T-helper 22 cell (primary cell): ENCODE results near the gene CSMD2.

Source experiments
- DNase-seq: peaks from one replicate; pipeline ENCODE4 v3.0.0-alpha.2; 2020; ENCODE audit warnings: low read depth

Gene CSMD2

DNA sequence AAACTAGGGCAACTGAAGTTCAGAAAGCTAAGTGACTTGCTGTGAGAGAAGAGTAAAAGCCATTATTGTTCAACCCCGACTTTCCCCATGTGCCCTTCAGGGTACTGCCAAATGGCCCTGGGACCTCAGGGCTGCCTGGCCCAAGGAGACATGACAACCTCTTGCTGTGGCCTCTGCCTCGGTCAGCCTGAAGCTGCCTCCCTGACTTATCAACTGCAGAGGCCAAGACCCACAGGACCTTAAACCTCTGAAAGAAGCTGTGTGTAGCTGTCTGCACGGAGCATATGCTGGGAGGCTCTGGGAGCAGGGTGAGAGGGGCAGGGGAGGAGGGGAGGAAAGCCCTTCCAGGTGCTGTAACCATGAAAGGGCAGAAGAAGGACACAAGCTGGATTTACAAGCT lies 265.3 kb downstream of the CSMD2 start:
- DNase-seq: no peak

DNA sequence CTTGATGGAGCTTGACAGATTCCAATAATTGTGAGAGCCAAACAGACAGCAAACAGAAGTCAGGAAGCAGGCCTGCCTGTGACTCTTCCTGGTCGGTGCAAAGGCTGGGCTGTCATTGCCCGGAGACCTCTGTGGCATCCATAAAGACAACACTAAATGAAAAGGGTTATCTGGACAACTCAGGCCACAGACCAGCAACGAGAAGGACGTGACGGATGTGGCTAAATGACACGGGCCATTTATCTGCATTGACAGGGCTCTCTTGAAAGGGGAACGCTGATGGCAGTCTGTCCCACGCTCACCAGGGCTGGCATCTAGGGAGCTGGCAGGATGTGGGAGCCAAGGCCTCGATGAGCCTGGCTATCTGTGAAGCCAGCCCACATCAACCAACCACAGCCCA lies 266.1 kb downstream of the CSMD2 start:
- DNase-seq: no peak

DNA sequence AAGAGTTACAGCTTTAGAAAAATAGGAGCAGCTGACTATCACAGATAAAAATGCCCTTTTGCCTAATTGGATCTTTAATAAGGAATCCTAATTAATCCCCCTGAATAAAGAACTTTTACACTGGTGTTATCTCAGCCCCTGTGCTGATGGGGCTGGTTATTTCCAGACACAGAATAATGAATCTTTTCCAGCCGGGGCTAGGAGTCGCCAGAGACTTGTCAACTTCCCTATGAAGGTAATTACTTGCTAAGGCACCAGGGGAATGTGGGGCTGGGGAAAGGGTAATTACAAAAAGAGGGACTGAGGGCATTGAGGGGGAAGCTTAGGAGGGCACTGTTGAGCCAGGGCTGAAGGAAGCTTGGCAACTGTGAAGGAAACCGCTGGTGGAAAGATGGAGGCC lies 266.6 kb downstream of the CSMD2 start:
- DNase-seq: no peak

DNA sequence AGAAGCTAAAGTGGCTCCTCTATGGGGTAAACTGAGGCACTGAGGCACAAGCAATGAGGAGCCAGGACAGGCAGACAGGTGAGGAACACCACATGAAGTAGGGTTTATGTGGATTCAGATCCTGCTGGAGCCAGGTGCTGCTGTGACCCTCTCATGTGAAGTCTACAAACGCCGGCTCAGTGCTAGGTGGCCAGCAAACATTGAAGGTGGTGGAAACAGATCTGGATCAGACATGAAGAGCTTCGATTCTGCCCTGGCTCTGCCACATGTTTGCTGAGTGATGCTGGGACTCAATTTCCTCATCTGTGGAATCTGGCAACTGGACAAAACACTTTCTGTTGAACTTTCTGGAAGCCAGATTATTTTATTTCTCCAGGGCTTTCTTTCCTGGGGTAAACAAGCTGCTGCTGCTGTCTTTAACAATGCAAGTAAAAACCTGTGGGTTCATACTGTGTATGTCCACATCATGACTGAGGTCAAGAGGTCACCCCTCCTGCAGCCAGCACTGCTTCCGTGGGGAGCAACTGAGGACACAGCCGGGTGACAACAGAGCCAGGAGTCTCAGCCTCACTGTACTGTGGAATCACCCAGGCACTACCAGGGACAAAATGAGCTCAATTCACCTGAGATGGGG lies 267.8 kb downstream of the CSMD2 start:
- no peak for DNase-seq

DNA sequence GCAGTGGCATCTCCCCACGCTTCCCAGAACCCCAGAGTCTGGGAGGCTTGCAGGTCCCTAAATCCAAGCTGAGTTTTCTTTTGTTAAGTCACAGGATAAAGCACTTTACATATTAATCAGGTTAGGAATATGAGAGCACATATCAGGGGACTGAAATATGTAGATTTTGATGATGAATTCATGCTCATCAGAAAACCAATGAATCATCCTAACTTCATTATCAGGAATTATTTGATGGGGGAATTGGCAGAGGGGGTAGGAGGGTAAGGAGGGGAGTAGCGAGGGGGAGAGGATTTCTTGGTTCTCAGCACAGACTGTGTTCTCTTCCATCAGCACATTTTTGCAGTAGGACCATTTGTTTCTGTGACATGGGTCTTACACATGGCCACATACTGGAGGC lies 269.1 kb downstream of the CSMD2 start:
- no peak for DNase-seq

DNA sequence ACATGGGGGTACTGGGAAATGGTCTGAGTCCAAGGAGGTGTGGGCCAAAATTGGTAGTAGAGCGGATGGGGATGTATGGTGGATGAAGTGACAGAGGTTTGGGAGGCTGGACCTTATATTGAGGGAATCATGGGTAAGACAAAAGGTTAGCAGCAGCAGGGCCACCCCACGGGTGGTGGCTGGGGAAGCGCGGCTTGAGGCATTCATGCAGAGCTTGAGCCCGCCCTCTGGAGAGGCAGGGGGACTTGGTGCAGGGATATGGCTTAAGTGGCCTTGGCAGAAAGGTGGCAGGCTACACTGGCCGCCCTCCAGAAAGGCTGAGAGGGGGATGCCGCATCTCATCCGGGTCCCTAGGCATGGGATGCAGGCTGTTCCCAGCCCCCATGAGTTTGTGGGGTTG lies 269.6 kb downstream of the CSMD2 start:
- DNase-seq: no peak

DNA sequence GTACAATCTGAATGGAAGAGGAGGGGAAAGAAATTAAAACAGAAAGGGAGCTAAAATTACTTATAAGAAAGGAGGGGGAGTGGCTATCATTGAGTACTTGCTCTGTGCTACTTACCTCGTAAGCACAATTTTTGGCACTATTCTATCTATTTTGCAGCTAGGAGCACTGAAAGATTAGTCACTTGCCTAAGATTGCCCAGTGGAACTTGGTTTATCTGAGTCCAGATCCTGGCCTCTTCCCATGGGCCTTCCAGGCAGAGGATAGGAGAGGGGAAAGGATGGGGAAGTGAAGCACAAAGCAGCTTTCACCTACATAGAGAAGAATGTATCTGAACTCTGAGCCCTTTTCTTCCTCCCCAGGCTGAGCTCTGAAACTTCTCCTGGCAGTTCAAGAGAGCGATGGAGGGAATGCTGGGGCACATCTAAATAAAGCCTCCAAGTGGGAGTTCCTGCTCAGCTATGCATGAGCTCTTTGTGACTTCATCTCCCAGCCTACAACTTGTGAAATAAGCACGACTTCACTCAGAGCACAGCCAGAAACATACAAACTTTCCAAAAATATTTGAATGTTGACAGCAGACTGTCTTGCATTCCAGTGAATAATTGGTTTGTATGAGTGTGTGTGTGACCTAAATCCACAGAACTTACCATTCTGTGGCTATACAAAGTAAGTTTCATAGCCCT lies 271.7 kb downstream of the CSMD2 start:
- DNase-seq: no peak

DNA sequence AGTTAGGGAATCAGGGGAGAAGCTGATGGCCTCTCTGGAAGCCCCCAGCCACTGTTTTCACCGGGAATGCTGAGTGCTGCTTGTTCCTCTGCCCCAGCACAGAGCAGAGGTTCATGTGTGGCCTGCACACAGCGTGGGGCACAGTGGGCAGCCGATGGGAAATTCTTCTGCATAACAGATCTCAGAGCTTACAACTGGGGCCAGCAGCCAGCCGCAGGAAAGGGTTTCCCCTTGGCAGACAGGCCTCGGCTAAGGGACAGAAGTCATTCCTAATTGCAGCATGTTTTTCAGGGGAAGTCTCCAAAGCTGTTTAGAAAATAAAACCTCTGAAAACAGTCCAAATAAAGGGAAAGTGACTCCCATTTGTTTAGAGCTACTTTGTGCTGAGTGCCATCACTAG lies 278.5 kb downstream of the CSMD2 start:
- no peak for DNase-seq

DNA sequence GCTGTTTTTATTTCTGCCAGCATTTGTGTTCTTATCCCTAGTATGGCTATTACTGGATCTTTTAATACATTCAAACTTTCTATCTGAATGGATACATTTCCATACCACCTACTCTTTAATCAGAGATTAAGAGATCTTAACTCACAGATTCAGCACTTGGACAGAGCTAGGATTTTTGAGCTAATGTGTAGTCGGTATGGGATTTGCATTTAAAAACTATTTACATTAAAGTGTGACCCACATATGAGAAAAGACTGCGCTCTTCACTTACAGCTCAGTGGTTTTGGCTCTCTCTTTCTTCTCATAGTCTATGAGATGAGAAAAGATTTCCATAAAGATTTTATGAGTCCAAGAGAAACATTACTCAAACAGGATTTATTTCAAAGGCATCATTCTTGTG lies 284.7 kb downstream of the CSMD2 start:
- no peak for DNase-seq

DNA sequence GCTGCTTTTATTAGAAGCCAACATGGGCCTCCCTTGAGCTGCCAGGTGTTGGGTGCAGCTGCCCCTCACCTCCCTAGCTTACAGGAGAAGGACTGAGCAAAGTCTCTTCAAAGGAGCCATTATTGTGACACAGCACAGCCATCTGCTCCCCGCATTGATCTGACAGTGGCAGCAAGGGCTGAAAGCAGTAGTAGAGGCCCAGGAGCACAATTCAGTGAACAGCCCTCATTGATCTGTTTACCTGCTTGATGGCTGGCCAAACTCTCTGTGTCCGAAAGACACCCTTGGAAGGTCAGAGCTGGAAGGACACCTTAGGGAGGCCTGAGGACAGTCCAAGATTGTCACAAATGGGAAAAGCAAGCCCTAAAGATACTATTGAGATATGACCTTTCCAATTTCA lies 286.6 kb downstream of the CSMD2 start:
- no peak for DNase-seq

DNA sequence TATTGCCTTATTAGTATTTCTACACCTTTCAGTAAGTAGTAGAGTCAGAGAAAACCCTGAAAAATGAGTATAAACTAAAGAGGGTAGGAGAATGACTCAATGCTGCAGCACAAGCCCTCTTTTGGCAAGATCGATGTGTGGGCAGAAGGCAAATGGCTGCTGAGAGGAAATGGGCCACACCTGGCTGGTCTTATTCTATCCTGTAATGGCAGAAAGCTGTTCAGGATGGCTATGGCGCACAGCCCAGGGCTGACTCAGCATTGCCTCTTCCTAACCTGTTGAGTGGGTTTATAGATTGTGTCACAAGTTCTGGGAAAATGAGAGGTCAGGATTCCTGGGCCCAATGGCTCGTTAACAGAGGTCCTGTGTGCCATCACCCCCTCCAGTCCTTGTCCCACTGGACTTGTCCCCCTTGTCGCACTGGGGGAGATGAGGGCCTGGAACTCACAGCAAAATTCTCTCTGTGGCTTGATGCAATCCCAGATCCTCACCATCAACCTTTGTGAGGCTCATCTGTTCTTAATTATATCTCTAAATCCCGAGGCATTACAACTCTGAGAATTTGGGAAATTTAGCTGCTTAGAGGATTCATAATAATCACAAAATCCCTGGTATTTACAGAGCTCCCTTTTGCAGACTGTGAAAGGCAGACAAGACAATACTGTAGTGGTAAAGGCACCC lies 287.9 kb downstream of the CSMD2 start:
- DNase-seq: no peak

DNA sequence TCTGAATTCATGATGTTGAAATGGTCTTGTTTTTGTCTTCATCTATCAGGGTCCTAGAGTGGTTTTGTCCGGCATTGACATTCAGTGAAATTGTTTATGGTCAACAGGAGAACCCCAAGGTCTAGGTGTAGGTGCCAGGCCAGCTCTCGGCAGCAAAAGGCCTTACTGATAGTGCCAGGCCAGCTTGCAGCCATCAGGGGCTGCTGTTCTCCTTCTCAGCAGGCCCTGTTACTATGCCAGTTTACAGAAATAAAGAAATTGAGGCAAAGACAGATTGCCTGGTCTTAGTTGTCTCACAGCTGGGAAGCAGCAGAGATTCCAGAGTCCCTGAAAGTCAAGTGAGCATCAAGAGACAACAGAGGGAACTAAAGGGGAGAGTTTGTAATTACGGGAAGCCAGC lies 289.2 kb downstream of the CSMD2 start:
- DNase-seq: no peak

DNA sequence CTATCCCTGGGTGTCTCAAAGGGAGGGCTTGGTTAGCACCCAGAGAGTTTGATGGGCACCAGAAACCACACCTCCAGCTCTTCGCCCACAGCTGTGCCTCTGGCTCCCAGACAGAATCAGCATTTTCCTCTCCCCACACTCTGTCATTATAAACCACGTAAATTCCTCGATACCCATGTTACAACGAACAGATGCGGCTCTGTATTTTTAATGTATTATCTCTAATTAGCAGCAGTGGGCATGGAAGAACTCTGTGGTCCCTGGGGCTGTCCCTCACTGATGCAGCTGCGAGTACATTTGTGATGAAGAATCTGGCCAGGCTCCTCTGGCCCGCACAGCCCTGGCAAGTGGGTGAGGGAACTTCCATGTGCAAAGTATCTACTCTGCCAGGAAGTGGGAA lies 290.4 kb downstream of the CSMD2 start:
- DNase-seq: no peak

DNA sequence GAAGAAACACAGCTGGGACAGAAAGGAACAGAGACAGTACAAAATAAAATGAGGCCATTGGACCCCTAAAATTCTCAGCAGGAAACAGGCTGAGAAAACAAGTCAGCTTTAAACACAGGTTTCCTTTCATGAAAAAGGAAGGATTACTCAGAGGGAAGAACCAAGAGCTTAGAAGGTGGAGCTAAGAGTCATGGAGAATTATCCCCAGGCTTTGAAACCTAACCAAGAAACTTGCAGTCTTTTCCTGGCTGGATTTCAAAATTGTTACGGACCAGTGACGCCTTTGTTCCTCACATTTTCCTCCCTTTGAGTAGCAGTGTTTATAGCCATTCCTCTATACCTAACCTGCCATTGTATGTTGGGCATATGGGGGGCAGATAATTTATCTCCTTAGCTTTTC lies 292.3 kb downstream of the CSMD2 start:
- no peak for DNase-seq

DNA sequence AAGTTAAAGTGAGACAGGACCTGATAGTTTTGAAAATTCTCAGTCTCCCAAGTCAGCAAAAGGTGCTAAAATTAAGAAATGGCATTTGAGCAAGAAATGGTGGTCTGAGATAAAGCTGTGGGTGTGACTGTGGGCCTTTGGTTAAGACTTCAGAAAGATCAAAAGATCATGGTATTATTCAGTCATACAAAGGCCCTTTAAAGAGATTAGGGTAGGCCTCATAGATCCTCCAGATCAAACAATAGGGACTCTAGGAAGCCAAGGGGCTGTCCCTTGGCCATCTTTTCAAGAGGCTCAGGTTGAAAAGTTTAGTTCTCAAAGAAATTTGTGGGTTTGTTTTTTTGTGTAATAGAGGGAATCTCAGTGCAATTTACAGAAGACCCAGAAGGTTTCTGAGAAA lies 292.8 kb downstream of the CSMD2 start:
- no peak for DNase-seq

DNA sequence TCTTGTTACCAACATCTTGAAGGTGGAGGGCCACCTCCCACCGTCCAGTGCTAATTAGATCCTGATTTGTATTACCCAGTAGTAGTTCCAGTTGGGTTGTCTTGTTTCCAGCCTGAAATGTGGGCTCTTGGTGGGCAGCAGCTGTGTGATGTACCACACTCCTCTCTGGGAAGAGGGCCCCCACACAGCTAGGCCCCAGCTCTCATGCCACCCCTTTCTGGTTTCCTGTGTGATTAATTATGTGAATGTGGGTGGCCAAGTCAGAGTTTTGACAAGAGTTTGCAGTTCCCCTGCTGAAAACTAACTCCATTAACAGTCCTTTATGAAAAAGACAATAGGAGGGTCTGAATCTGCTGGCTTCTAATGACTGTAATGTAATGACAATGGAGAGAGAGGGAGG lies 297.3 kb downstream of the CSMD2 start:
- no peak for DNase-seq

DNA sequence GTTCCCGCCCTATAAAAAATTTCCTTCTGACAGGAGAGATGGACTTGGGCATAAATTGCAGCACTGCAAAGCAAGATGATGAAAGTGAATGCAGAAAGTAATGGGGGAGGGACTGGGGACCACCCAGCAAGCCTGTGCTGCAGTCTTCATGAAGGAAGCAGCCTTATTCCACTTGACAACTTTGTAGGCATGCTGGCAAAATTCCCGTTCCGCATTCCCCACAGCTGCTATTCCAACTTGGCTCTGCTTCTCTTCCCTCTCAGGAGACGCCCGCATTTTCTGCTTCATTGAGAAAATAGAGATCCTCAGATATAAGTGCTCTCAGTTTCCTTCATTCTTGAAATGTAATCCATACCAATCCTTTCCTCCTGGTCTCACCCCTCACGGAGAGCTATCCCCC lies 298.7 kb downstream of the CSMD2 start:
- no peak for DNase-seq

DNA sequence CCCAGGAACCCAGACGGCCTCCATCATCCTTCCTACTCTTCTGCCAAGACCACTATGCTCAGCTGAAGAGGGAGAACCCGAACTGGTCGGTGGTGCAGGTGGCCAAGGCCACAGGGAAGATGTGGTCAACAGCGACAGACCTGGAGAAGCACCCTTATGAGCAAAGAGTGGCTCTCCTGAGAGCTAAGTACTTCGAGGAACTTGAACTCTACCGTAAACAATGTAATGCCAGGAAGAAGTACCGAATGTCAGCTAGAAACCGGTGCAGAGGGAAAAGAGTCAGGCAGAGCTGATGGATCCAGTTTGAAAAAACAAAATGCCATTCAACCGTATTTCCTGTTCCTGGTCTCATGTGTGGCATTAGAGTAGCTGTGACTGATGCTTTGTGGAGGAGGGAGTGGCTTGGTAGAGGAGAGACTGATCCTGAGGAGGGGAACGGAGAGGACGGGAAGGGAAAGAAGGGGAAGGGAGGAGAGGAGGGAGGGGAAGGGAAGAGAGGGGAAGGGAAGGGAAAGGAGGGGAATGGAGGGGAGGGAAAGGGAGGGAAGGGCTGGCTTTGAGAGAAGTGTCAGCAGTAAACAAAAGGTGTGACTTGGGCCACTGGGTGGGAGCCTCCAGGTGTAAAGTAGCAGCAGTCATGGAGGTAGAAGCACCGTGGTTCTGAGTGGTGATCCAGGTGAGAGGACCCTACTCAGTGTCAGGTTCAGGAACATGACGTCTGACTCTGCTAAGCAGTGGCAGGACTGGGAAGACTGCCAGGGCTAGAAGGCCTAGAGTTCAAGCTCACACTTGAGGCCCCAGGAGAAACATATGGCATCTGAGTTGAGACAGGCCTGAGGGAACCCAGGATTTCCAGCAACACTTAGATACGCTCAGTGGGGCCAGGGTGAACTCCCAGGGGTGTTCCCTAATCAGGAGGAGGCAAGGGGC lies 300.3 kb downstream of the CSMD2 start:
- no peak for DNase-seq

DNA sequence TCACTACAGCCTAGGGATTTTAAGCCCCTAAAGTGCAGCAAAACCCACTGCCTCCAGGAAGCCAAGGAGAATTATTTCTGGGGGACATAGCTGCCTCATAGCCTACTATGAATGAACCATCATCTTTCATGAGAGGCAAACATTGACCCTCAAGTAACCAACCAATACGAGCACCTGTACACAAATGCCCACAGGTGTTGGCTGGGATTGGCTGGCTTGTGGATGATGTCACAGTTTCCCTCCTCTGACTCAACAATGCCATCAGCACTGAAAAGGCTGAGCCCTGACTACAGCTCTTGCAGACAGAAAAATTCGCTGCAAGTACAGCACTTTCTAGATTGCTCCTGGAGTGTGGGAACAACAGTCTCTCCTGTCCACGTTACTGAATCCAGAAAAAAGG lies 301.3 kb downstream of the CSMD2 start, which contains the start of gene HMGB4:
Gene HMGB4, plus strand, starts transcription at position 301 of the 400 bp plus-strand sequence. CDS start 113 bp downstream, outside the sequence.
- no peak for DNase-seq

DNA sequence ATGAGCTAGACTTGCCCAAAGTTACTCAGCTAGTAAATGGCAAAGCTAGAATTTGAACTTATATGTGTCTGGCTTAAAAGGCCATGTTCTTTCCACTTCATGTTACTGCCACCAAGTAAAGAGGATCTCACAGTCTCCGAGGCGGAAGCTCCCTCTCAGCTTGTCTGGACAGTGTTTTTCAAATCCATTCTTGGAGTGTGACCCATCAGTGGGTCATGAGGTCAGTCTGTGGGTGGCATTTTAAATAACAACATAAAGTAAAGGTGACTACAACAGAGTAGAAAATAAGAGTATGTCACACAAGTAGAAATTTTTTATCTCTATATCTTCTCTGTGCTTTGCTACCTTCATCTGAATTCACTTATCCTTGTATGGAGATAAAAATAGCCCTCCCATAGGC lies 304.4 kb downstream of the CSMD2 start:
- no peak for DNase-seq

DNA sequence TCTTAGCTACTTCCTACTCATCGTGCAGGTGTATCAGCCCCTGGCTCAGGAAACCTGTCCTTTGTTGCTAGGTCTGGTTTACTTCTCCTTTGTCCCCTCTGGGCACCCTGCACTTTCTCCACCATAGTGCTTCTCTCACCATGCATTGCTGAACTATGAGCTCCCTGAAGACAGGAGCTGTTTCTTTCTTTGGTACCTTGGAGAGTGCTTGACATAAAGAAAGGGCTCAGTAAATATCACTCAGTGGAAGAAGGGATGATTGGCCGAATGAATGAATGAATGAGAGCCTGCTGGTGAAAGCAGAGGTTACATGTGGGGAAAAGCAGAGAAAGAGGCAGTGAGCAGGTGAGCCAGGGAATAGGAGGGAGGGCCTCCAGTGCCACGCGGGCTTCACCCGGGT lies 310.9 kb downstream of the CSMD2 start:
- DNase-seq: no peak

DNA sequence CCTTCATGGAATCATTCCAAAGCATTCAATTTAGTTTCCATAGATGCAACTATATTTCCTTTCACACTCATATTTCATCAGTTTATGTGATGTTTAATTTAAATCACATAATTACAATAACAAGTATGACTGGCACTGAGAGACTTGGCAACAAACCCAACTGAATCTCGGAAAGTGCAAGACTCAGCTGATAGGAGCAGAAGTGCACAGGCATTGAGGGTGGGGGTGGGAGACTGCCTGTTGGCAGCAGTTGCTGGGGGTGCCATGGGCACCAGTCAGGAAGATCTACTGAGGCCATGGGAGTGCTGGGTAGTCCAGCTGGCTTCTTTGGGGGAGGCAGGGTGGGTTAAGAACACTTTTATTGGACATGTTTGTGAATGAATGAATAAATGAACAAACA lies 311.6 kb downstream of the CSMD2 start:
- DNase-seq: no peak
